ENCODE measurements around the gene CDK14. TPM values are rescaled to one million over a fixed set of nuclear protein-coding genes. Genes with fewer than 3 reads are reported as not detected.

The CDK14 gene
- total RNA-seq, 1 donor from 2014 or later: 52.3 TPM

GRCh38 chr7:90933041-90933440 lies 336.9 kb downstream of the CDK14 start:
- Histone ChIP-seq H3K27ac (no peak overlapping the region), H3K9ac (no peak overlapping the region), H3K9me3 (ENCODE audit: low read depth) (no peaks in the 10 kb centered on the region), H3K4me2 (no peak overlapping the region), H3K36me3 (peaks cover 7% of the 10 kb centered on the region), H3K4me3 (no peak overlapping the region), H3F3A (ENCODE audit: low read depth) (no peaks in the 10 kb centered on the region), H2AFZ (replicated peaks) (no peak overlapping the region), H3K79me2 (ENCODE audit: low read depth) (no peaks in the 10 kb centered on the region), H4K20me1 (ENCODE audit: low read depth) (no peaks in the 10 kb centered on the region), H3K27me3 (no peaks in the 10 kb centered on the region), H3K4me1 (peaks cover 10% of the 10 kb centered on the region)
- Mint-ChIP-seq H3K36me3 (peaks cover 3% of the 10 kb centered on the region), H3K27me3 (ENCODE audit: insufficient read depth, low read depth) (peaks cover 4% of the 10 kb centered on the region), H3K9me3 (no peaks in the 10 kb centered on the region), H3K4me1 (peaks cover 8% of the 10 kb centered on the region), H3K27ac (no peak overlapping the region), H3K4me3 (no peak overlapping the region)
- no peak for TF ChIP-seq EZH2phosphoT487 (IDR thresholded peaks at IDR 0.05)
- TF ChIP-seq EZH2 (IDR thresholded peaks at IDR 0.05): no peak
- TF ChIP-seq, protein P1, sequence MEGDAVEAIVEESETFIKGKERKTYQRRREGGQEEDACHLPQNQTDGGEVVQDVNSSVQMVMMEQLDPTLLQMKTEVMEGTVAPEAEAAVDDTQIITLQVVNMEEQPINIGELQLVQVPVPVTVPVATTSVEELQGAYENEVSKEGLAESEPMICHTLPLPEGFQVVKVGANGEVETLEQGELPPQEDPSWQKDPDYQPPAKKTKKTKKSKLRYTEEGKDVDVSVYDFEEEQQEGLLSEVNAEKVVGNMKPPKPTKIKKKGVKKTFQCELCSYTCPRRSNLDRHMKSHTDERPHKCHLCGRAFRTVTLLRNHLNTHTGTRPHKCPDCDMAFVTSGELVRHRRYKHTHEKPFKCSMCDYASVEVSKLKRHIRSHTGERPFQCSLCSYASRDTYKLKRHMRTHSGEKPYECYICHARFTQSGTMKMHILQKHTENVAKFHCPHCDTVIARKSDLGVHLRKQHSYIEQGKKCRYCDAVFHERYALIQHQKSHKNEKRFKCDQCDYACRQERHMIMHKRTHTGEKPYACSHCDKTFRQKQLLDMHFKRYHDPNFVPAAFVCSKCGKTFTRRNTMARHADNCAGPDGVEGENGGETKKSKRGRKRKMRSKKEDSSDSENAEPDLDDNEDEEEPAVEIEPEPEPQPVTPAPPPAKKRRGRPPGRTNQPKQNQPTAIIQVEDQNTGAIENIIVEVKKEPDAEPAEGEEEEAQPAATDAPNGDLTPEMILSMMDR (IDR thresholded peaks at IDR 0.05): no peak
- no peak for DNase-seq (ENCODE audit: low spot score)

GRCh38 chr7:90933984-90934383 lies 337.9 kb downstream of the CDK14 start:
- Histone ChIP-seq H3K9me3 (ENCODE audit: low read depth) (no peaks in the 10 kb centered on the region), H3K27me3 (no peaks in the 10 kb centered on the region), H3K36me3 (peaks cover 7% of the 10 kb centered on the region), H2AFZ (replicated peaks) (no peak overlapping the region), H3K9ac (no peak overlapping the region), H3K4me3 (no peak overlapping the region), H3F3A (ENCODE audit: low read depth) (no peaks in the 10 kb centered on the region), H4K20me1 (ENCODE audit: low read depth) (no peaks in the 10 kb centered on the region), H3K27ac (no peak overlapping the region), H3K79me2 (ENCODE audit: low read depth) (no peaks in the 10 kb centered on the region), H3K4me1 (peaks cover 10% of the 10 kb centered on the region), H3K4me2 (no peak overlapping the region)
- H3K4me3 Mint-ChIP-seq: no peak overlapping the region
- H3K9me3 Mint-ChIP-seq: no peaks in the 10 kb centered on the region
- peaks cover 8% of the 10 kb centered on the region for H3K4me1 Mint-ChIP-seq
- H3K27ac Mint-ChIP-seq: no peak overlapping the region
- peaks cover 2% of the 10 kb centered on the region for H3K27me3 Mint-ChIP-seq (ENCODE audit: insufficient read depth, low read depth)
- DNase-seq (ENCODE audit: low spot score): no peak
- TF ChIP-seq EZH2 (IDR thresholded peaks at IDR 0.05): no peak
- TF ChIP-seq EZH2phosphoT487 (IDR thresholded peaks at IDR 0.05): no peak
- TF ChIP-seq, protein P1 (IDR thresholded peaks at IDR 0.05): no peak
- peaks cover 1% of the 10 kb centered on the region for H3K36me3 Mint-ChIP-seq

- H3K4me2 ChIP-seq: no peak overlapping the region
- DNase-seq (ENCODE audit: low spot score): no peak
- H3K79me2 ChIP-seq (ENCODE audit: low read depth): no peaks in the 10 kb centered on the region
- no peak overlapping the region for H3K9ac ChIP-seq
- Mint-ChIP-seq H3K4me1 (no peaks in the 10 kb centered on the region), H3K27me3 (ENCODE audit: insufficient read depth, low read depth) (no peaks in the 10 kb centered on the region), H3K27ac (no peak overlapping the region), H3K9me3 (no peaks in the 10 kb centered on the region), H3K4me3 (no peak overlapping the region), H3K36me3 (no peaks in the 10 kb centered on the region)
- H3K27me3 ChIP-seq: no peaks in the 10 kb centered on the region
- no peaks in the 10 kb centered on the region for H3K9me3 ChIP-seq (ENCODE audit: low read depth)
- no peaks in the 10 kb centered on the region for H4K20me1 ChIP-seq (ENCODE audit: low read depth)
- no peak overlapping the region for H2AFZ ChIP-seq (replicated peaks)
- peaks cover 5% of the 10 kb centered on the region for H3K4me1 ChIP-seq
- H3K27ac ChIP-seq: no peak overlapping the region
- H3F3A ChIP-seq (ENCODE audit: low read depth): no peaks in the 10 kb centered on the region
- TF ChIP-seq EZH2 (IDR thresholded peaks at IDR 0.05) (no peak), EZH2phosphoT487 (IDR thresholded peaks at IDR 0.05) (no peak)
- TF ChIP-seq, protein P1 (IDR thresholded peaks at IDR 0.05): no peak
- peaks cover 7% of the 10 kb centered on the region for H3K36me3 ChIP-seq
- H3K4me3 ChIP-seq: no peak overlapping the region
Observed at GRCh38 chr7:90938371-90938770, 342.2 kb downstream of the CDK14 start.
